Fibroblast of lung (primary cell): ENCODE results near the gene SOX2. TPM values are rescaled to one million over a fixed set of nuclear protein-coding genes. Genes with fewer than 3 reads are reported as not detected.

Source experiments
- DNase-seq, 2 donors: peaks; one replicate each; pipeline versions ENCODE4 v3.0.0 to v3.0.0-alpha.2; 2010; ENCODE audit warnings: low read depth in 2 of 2
- H2AFZ ChIP-seq: 2 replicates; pipeline ENCODE4 v1.5.1; 2012; ENCODE audit warnings: low read length, control low read depth, inconsistent platforms
- H3K27ac ChIP-seq: 2 replicates; pipeline ENCODE4 v1.5.1; 2011; ENCODE audit warnings: low read length, control low read depth; ENCODE audit not compliant: insufficient read depth
- H3K27me3 ChIP-seq: 2 replicates; pipeline ENCODE4 v1.5.1; 2011; ENCODE audit warnings: mild to moderate bottlenecking, low read length; ENCODE audit not compliant: control insufficient read depth, insufficient read depth
- H3K36me3 ChIP-seq: 2 replicates; pipeline ENCODE4 v1.5.1; 2011; ENCODE audit warnings: low read length; ENCODE audit not compliant: control insufficient read depth, insufficient read depth
- H3K4me1 ChIP-seq: 2 replicates; pipeline ENCODE4 v1.5.1; 2011; ENCODE audit warnings: low read length; ENCODE audit not compliant: control insufficient read depth, insufficient read depth; ENCODE audit errors: extremely low read depth
- H3K4me2 ChIP-seq: 2 replicates; pipeline ENCODE4 v1.5.1; 2011; ENCODE audit warnings: low read length, control low read depth; ENCODE audit not compliant: insufficient read depth; ENCODE audit errors: extremely low read depth
- H3K4me3 ChIP-seq, 4 experiments: fragments of 200-600 bp in 1 of 4; sonication (generic) in 1 of 4; replicated peaks in 1 of 4; 2 replicates each; pipeline ENCODE4 v1.5.1; 2011 to 2016; ENCODE audit warnings: low read length in 4 of 4, low read depth in 3 of 4, mild to moderate bottlenecking in 3 of 4, control low read depth in 2 of 4, inconsistent platforms in 1 of 4, mixed read lengths in 1 of 4; ENCODE audit not compliant: insufficient read depth in 1 of 4; ENCODE audit errors: control extremely low read depth in 1 of 4
- H3K79me2 ChIP-seq: 2 replicates; pipeline ENCODE4 v1.5.1; 2012; ENCODE audit warnings: mild to moderate bottlenecking, low read length, inconsistent platforms; ENCODE audit not compliant: control insufficient read depth, insufficient read depth
- H3K9ac ChIP-seq: 2 replicates; pipeline ENCODE4 v1.5.1; 2011; ENCODE audit warnings: mild to moderate bottlenecking, low read length, control low read depth; ENCODE audit not compliant: insufficient read depth
- H3K9me3 ChIP-seq: 2 replicates; pipeline ENCODE4 v1.5.1; 2012; ENCODE audit warnings: low read depth, low read length; ENCODE audit not compliant: control insufficient read depth, insufficient read depth
- H4K20me1 ChIP-seq: 2 replicates; pipeline ENCODE4 v1.5.1; 2011; ENCODE audit warnings: low read length; ENCODE audit not compliant: control insufficient read depth, insufficient read depth; ENCODE audit errors: extremely low read depth
- CTCF ChIP-seq, 2 donors: IDR thresholded peaks in 1 of 2; conservative IDR thresholded peaks in 1 of 2; 1 replicate in 1 of 2; 2 replicates in 1 of 2; pipeline ENCODE4 v1.5.1; 2011 to 2012; ENCODE audit warnings: low read length in 2 of 2, control low read depth in 1 of 2, inconsistent platforms in 1 of 2, low read depth in 1 of 2, mild to moderate bottlenecking in 1 of 2
- EZH2 ChIP-seq: IDR thresholded peaks from 2 replicates; pipeline ENCODE4 v1.5.1; 2012; ENCODE audit warnings: low read length, control low read depth, mild to moderate bottlenecking; ENCODE audit errors: missing control alignments
- polyA plus RNA-seq, 2 donors: library from polyadenylated mRNA; depleted of rRNA in 1 of 2; stranded (reverse) in 1 of 2; unstranded in 1 of 2; fragments of >200 nt; gene quantifications; 2 replicates each; pipeline ENCODE4 v1.2.1, GENCODE V29; 2011 to 2012; ENCODE audit warnings: missing spikeins in 1 of 2
- total RNA-seq: library from RNA; depleted of rRNA; stranded (reverse); fragments of >200 nt; gene quantifications from 2 replicates; pipeline ENCODE4 v1.2.1, GENCODE V29; 2014

SOX2 gene
- total and polyA plus RNA-seq, 2 donors (not counting 1 experiment from before 2014, with no cell fraction given): not detected

- Histone ChIP-seq H4K20me1 (peaks cover 2% of the 10 kb centered on the region), H3K27ac (no peak overlapping the region), H3K79me2 (no peaks in the 10 kb centered on the region), H2AFZ (no peak overlapping the region), H3K36me3 (no peaks in the 10 kb centered on the region), H3K9me3 (no peaks in the 10 kb centered on the region), H3K9ac (no peak overlapping the region), H3K4me2 (no peak overlapping the region), H3K4me3 (no peak overlapping the region), H3K27me3 (peaks cover 36% of the 10 kb centered on the region), H3K4me1 (no peaks in the 10 kb centered on the region)
- DNase-seq: peak in 1 of 2 donors; percentile 56
- TF ChIP-seq EZH2 (no peak), CTCF (conservative IDR thresholded peaks at IDR 0.05 in 1 of 2, IDR thresholded peaks at IDR 0.05 in 1 of 2; ENCODE audit: low read depth in 1 of 2, low read length in 2 of 2) (no peak)
Observed at GRCh38 chr3:181716966-181717365, 5.2 kb downstream of the SOX2 start.

- H3K27me3 ChIP-seq: peaks cover 34% of the 10 kb centered on the region
- H3K4me1 ChIP-seq: no peaks in the 10 kb centered on the region
- no peak overlapping the region for H3K9ac ChIP-seq
- no peak overlapping the region for H3K4me2 ChIP-seq
- no peak for DNase-seq
- H4K20me1 ChIP-seq: peaks cover 2% of the 10 kb centered on the region
- no peaks in the 10 kb centered on the region for H3K36me3 ChIP-seq
- no peaks in the 10 kb centered on the region for H3K79me2 ChIP-seq
- H3K27ac ChIP-seq: no peak overlapping the region
- no peaks in the 10 kb centered on the region for H3K9me3 ChIP-seq
- no peak overlapping the region for H3K4me3 ChIP-seq
- TF ChIP-seq EZH2: no peak
- TF ChIP-seq CTCF (conservative IDR thresholded peaks at IDR 0.05 in 1 of 2, IDR thresholded peaks at IDR 0.05 in 1 of 2; ENCODE audit: low read depth in 1 of 2, low read length in 2 of 2): no peak
- no peak overlapping the region for H2AFZ ChIP-seq
Observed at GRCh38 chr3:181717549-181718171, 5.9 kb downstream of the SOX2 start.

- H3K27ac ChIP-seq: no peak overlapping the region
- no peak overlapping the region for H2AFZ ChIP-seq
- no peaks in the 10 kb centered on the region for H3K36me3 ChIP-seq
- peaks cover 2% of the 10 kb centered on the region for H4K20me1 ChIP-seq
- no peak overlapping the region for H3K4me3 ChIP-seq
- H3K27me3 ChIP-seq: peaks cover 34% of the 10 kb centered on the region
- no peaks in the 10 kb centered on the region for H3K79me2 ChIP-seq
- no peak for DNase-seq
- no peaks in the 10 kb centered on the region for H3K9me3 ChIP-seq
- H3K4me2 ChIP-seq: no peak overlapping the region
- TF ChIP-seq CTCF (conservative IDR thresholded peaks at IDR 0.05 in 1 of 2, IDR thresholded peaks at IDR 0.05 in 1 of 2; ENCODE audit: low read depth in 1 of 2, low read length in 2 of 2) (no peak), EZH2 (no peak)
- H3K9ac ChIP-seq: no peak overlapping the region
- no peaks in the 10 kb centered on the region for H3K4me1 ChIP-seq
Observed at GRCh38 chr3:181718369-181718768, 6.6 kb downstream of the SOX2 start.
